Spleen (tissue), 11 donors: Measurements from ENCODE around the gene DEPDC7. TPM values are rescaled to one million over a fixed set of nuclear protein-coding genes. Genes with fewer than 3 reads are reported as not detected.

ENCODE experiments used
- DNase-seq: peaks from one replicate; pipeline ENCODE4 v3.0.0-alpha.2; 2020
- H3K27ac ChIP-seq, 8 donors: fragments of 200-600 bp; sonication (generic) in 7 of 8; 1 replicate in 4 of 8; 2 replicates in 4 of 8; pipeline versions ENCODE4 v1.5.0 to v1.8.0; 2016 to 2021; ENCODE audit warnings: inconsistent platforms in 4 of 8, mild to moderate bottlenecking in 4 of 8, moderate library complexity in 1 of 8
- H3K27me3 ChIP-seq, 7 donors: fragments of 200-600 bp; sonication (generic) in 6 of 7; replicated peaks in 1 of 7; 1 replicate in 4 of 7; 2 replicates in 3 of 7; pipeline versions ENCODE4 v1.5.0 to v1.8.0; 2016 to 2021; ENCODE audit warnings: inconsistent platforms in 3 of 7, mild to moderate bottlenecking in 1 of 7
- H3K36me3 ChIP-seq, 6 donors: fragments of 200-600 bp; sonication (generic) in 5 of 6; 1 replicate in 4 of 6; 2 replicates in 2 of 6; pipeline versions ENCODE4 v1.5.0 to v1.8.0; 2016 to 2021; ENCODE audit warnings: inconsistent platforms in 2 of 6
- H3K4me1 ChIP-seq, 6 donors: fragments of 200-600 bp; sonication (generic) in 5 of 6; 1 replicate in 3 of 6; 2 replicates in 3 of 6; pipeline versions ENCODE4 v1.5.0 to v1.8.0; 2016 to 2021; ENCODE audit warnings: inconsistent platforms in 3 of 6
- H3K4me3 ChIP-seq, 8 donors: fragments of 200-600 bp; sonication (generic) in 7 of 8; 1 replicate in 4 of 8; 2 replicates in 4 of 8; pipeline versions ENCODE4 v1.5.0 to v1.8.0; 2016 to 2021; ENCODE audit warnings: inconsistent platforms in 4 of 8, mild to moderate bottlenecking in 4 of 8, moderate library complexity in 2 of 8
- H3K9me3 ChIP-seq, 8 donors: fragments of 200-600 bp; sonication (generic) in 7 of 8; 1 replicate in 4 of 8; 2 replicates in 4 of 8; pipeline versions ENCODE4 v1.5.0 to v1.8.0; 2016 to 2021; ENCODE audit warnings: inconsistent platforms in 4 of 8
- CTCF ChIP-seq, 11 experiments: fragments of 200-600 bp in 7 of 11; fragments of 450-650 bp in 4 of 11; sonication (generic) in 4 of 11; IDR thresholded peaks in 8 of 11; conservative IDR thresholded peaks in 3 of 11; 1 replicate in 7 of 11; 2 replicates in 4 of 11; pipeline versions ENCODE4 v1.4.0 to v1.8.0; 2016 to 2021; ENCODE audit warnings: antibody characterized with exemption in 11 of 11, inconsistent platforms in 4 of 11, mild to moderate bottlenecking in 1 of 11
- POLR2A ChIP-seq, 3 donors: fragments of 450-650 bp; IDR thresholded peaks; one replicate each; pipeline ENCODE4 v1.5.1; 2017; ENCODE audit warnings: antibody characterized with exemption in 3 of 3, mild to moderate bottlenecking in 1 of 3
- POLR2AphosphoS5 ChIP-seq, 3 donors: sonication (generic); formaldehyde crosslinking; IDR thresholded peaks; one replicate each; pipeline ENCODE4 v1.5.1; 2017; ENCODE audit warnings: antibody characterized with exemption in 3 of 3
- WGBS, 5 donors: extraction: QIAGEN DNeasy Blood & Tissue Kit in 3 of 5; methylation state at CpG; one replicate each; pipeline versions ENCODE4 v1.1.5 to v1.1.7; 2013 to 2018; 5-methylcytosine and 5-hydroxymethylcytosine counted together
- intact Hi-C: fragments of 100-400 bp; cut with DNase I; formaldehyde crosslinking; loops from one replicate; pipeline ENCODE4 v1.15.0; 2023; ENCODE audit warnings: low total_unique reads
- polyA plus RNA-seq, 3 donors: library from polyadenylated mRNA; stranded (reverse); fragments of 200-250 nt; gene quantifications; one replicate each; pipeline ENCODE4 v1.2.1, GENCODE V29; 2013
- total RNA-seq, 7 donors: library from RNA; depleted of rRNA in 3 of 7; stranded (reverse); fragments of >200 nt in 3 of 7; fragmentation: NEBNext Ultra II Directional in 4 of 7; extraction: Animal tissue kit (Norgen Biotek cat#: 25700) in 4 of 7; gene quantifications; one replicate each; pipeline versions ENCODE4 v1.1.0 to v1.2.1, GENCODE V29; 2016 to 2021
- donor health status: healthy with polysubstance abuse.
- donor health status: DM: no; HTN: no; CAD: no; lungs with moderate emphysema.
- donor health status: DM: no; HTN: no; CAD: no.
- donor health status: Bipolar disorder and iron deficiency.
- donor health status: healthy.
- donor health status: DM: no; HTN: no; CAD: no.
- donor health status: DM: yes; HTN: yes; CAD: no.

The DEPDC7 gene
- total and polyA plus RNA-seq, 10 donors: 0.30 to 0.88 (median 0.54) TPM; not detected in 3

- Histone ChIP-seq H3K27ac (no peak overlapping the region), H3K4me1 (no peaks in the 10 kb centered on the region), H3K36me3 (no peaks in the 10 kb centered on the region), H3K9me3 (peaks cover 0 to 26% (median 19%) of the 10 kb centered on the region in 8 donors), H3K27me3 (no peaks in the 10 kb centered on the region), H3K4me3 (no peak overlapping the region)
- no peak for DNase-seq
- 85 to 98% (median 89%) methylated on average over 3 of the region's 3 CpGs for WGBS, 5 donors
- intact Hi-C loops: no loop called here
- TF ChIP-seq POLR2A (IDR thresholded peaks at IDR 0.05) (no peak), CTCF (IDR thresholded peaks at IDR 0.05 in 8 of 11, conservative IDR thresholded peaks at IDR 0.05 in 3 of 11) (no peak), POLR2AphosphoS5 (IDR thresholded peaks at IDR 0.05) (no peak)
Measured at GRCh38 chr11:32991427-32991826, 24.3 kb upstream of the DEPDC7 start.

GRCh38 chr11:32991898-32992297 lies 23.8 kb upstream of the DEPDC7 start:
- DNase-seq: no peak

GRCh38 chr11:33000181-33000580 lies 15.5 kb upstream of the DEPDC7 start:
- no peaks in the 10 kb centered on the region for H3K36me3 ChIP-seq
- peaks cover 0 to 12% (median 0%) of the 10 kb centered on the region in 8 donors for H3K9me3 ChIP-seq
- H3K4me3 ChIP-seq: no peak overlapping the region
- DNase-seq: no peak
- no peaks in the 10 kb centered on the region for H3K4me1 ChIP-seq
- no peak overlapping the region for H3K27ac ChIP-seq
- H3K27me3 ChIP-seq: no peaks in the 10 kb centered on the region
- TF ChIP-seq POLR2AphosphoS5 (IDR thresholded peaks at IDR 0.05) (no peak), CTCF (IDR thresholded peaks at IDR 0.05 in 8 of 11, conservative IDR thresholded peaks at IDR 0.05 in 3 of 11) (no peak), POLR2A (IDR thresholded peaks at IDR 0.05) (no peak)
- intact Hi-C loops: no loop called here

More at GRCh38 chr11:32991898-32992297, 23.8 kb upstream of the DEPDC7 start:
- peaks cover 0 to 26% (median 19%) of the 10 kb centered on the region in 8 donors for H3K9me3 ChIP-seq
- no peaks in the 10 kb centered on the region for H3K4me1 ChIP-seq
- TF ChIP-seq POLR2AphosphoS5 (IDR thresholded peaks at IDR 0.05) (no peak), CTCF (IDR thresholded peaks at IDR 0.05 in 8 of 11, conservative IDR thresholded peaks at IDR 0.05 in 3 of 11) (no peak), POLR2A (IDR thresholded peaks at IDR 0.05) (no peak)
- H3K4me3 ChIP-seq: no peak overlapping the region
- intact Hi-C loops: no loop called here
- no peak overlapping the region for H3K27ac ChIP-seq
- H3K36me3 ChIP-seq: no peaks in the 10 kb centered on the region
- no peaks in the 10 kb centered on the region for H3K27me3 ChIP-seq

GRCh38 chr11:33001281-33001680 lies 14.4 kb upstream of the DEPDC7 start:
- Histone ChIP-seq H3K9me3 (peaks cover 0 to 12% (median 0%) of the 10 kb centered on the region in 8 donors), H3K27ac (no peak overlapping the region), H3K27me3 (no peaks in the 10 kb centered on the region), H3K4me1 (no peaks in the 10 kb centered on the region), H3K4me3 (no peak overlapping the region), H3K36me3 (no peaks in the 10 kb centered on the region)
- intact Hi-C loops: no loop called here
- no peak for DNase-seq
- 67 to 94% (median 73%) methylated on average over 3 to 6 of the region's 6 CpGs for WGBS, 5 donors
- no peak for TF ChIP-seq POLR2A (IDR thresholded peaks at IDR 0.05)
- TF ChIP-seq CTCF (IDR thresholded peaks at IDR 0.05 in 8 of 11, conservative IDR thresholded peaks at IDR 0.05 in 3 of 11): no peak
- no peak for TF ChIP-seq POLR2AphosphoS5 (IDR thresholded peaks at IDR 0.05)
